Measurements from ENCODE around the gene FHIT.

FHIT gene

GRCh38 chr3:60386306-60386705 is 864.9 kb downstream of the FHIT start:
- no peak for DNase-seq

DNA sequence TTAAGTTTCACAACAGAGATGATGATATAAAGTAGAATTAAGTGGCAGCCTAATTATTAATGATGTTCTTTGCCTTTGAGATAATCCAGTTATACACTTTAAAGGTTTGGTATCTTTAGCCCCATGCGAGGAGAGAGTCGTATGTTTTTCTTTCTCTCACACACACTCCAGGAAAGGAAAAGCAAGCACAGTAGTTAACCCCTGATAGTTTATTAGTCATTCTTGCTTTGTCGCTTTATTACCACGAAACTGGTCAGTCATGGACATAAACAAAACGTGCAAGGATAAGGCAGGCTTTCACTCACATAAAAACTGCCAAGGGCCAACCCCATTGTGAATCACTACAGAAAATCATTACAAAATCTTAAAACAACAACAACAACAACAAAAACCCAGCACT is 866.9 kb downstream of the FHIT start:
- DNase-seq, result no peak

DNA sequence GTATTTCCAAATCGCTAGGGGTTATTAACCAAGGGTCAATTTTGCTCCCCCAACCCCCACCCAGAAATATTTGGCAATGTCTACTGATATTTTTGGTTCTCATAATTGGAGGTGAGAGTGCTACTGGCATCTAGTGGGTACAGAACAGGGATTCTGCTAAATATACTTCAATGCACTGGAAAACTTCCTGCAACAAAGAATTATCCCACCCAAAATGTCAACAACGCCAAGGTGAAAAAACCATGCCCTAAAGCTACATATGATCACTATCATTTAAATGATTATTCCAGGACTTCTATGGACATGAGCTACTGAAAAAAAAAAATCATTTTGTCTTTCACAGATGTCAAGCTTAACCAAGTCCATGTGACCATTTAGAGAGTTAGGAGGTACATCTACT is 867.9 kb downstream of the FHIT start:
- DNase-seq, result no peak

DNA sequence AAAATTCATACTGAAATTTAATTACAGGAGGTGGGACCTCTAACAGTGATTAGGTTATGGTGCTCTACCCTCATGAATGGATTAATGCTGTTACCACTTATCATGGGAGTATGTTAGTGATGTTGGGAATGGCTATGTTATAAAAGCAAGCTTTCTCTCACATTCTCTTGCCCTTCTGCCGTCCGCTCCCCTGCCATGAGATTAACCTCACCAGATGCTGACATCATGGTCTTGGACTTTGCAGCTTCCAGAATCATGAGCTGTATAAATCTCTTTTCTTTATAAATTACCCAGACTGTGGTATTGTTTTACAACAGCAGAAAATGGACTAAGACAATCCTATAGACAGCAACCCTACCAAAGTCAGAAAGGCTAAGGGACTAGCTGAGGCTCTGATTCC is 884.8 kb downstream of the FHIT start:
- no peak for DNase-seq

- DNase-seq, result no peak
Measured at GRCh38 chr3:60365360-60365759, 885.9 kb downstream of the FHIT start.

DNA sequence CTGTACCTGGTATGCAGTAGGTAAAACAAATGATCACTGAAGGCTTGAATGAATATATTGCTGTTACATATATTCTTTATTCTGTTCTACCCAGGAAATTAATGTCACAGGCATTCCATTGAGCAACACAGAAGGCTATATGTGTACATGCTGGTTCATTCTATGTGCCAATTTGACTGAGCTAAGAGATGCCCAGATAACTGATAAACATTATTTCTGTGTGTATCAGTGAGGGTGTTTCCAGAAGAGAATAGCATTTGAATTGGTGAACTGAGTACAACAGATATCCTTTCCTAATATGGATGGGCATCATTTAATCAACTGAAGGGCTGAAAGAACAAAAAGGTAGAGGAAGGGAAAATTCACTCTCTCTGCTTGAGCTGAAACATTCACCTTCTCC is 886.8 kb downstream of the FHIT start:
- no peak for DNase-seq

DNA sequence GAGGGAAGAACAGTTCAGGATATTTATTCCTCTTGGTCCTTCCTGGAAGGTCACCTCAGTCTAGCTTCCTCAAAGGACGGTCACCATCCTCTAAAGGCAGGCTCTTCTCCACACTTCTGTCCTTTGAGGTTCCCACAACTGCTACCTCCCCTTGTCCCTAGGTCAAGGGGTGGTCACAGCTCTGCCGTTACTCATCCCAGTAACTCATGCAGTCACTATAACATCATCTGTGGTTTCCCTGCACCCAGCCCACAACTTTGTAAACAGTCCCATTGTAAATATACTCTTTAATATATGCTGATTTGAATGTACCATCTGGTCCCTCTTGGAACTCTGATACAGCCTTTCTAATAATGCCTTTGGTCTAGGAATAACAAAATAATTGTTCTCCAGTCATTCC is 887.4 kb downstream of the FHIT start:
- no peak for DNase-seq

DNA sequence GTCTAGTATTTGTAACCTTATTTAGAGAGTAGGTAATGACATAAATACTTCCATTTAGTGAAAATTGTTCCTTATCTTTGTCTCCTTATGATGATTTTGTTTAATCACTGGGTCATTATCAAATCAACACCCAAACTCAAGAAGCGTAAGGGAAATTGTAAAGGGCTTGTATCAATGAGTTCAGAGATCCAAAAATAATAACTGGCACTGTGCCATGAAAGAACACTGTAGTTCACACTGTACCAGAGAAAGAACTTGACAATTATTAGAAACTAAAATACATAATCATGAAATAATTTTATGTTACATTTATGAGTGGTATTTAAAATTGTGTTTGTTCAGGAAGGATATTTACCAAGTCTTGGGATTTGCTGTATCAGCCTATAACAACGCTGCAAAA is 895.4 kb downstream of the FHIT start:
- DNase-seq, result no peak

- DNase-seq, result no peak
Measured at GRCh38 chr3:60351481-60351880, 899.8 kb downstream of the FHIT start.

GRCh38 chr3:60344340-60344739 is 906.9 kb downstream of the FHIT start:
- DNase-seq, result no peak

GRCh38 chr3:60343831-60344230 is 907.4 kb downstream of the FHIT start:
- DNase-seq, result no peak

GRCh38 chr3:60339304-60339703 is 911.9 kb downstream of the FHIT start:
- DNase-seq, result no peak

GRCh38 chr3:60337421-60337820 is 913.8 kb downstream of the FHIT start:
- DNase-seq, result no peak

GRCh38 chr3:60336061-60336460 is 915.2 kb downstream of the FHIT start:
- no peak for DNase-seq

- no peak for DNase-seq
Measured at GRCh38 chr3:60333710-60334109, 917.5 kb downstream of the FHIT start.

DNA sequence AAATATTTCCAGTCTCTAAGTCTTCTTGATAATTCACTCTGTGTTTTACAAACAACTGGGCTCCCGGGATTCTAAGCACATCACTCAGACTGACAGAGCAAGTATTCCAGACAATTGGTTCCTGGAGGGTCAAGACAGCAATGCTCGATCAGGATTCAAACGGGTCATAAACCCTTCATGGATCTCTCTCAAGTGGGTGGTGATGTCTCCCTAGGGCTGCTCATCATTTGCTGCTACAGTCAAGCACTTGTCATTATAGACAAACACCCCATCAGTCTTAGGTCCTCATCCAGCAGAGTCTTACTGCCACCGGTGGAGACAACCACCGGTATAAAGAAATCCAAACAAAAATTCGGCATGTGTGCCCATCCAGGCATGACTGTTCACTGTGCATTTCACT is 921.1 kb downstream of the FHIT start:
- no peak for DNase-seq

- DNase-seq, result no peak
Measured at GRCh38 chr3:60325610-60326170, 925.6 kb downstream of the FHIT start.

GRCh38 chr3:60323651-60324050 is 927.6 kb downstream of the FHIT start:
- no peak for DNase-seq

DNA sequence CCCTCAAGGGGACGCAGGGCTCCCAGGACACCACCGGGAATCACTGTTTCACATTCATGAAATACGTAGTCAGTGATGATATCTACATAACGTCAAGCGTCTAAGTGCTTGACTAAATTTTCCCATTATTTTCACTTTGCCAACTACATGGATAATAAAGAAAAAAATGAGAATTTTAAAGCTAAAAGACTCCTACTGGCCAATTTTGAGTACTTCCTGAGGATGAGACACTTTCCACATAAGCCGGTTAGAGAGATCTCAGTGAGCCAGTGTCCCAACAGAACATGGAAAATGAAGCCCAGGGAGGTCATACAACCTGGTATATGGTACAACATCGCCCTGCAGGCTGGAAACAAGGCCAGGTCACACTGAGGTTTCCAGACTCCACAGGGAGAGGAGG is 928.1 kb downstream of the FHIT start:
- DNase-seq, result no peak

DNA sequence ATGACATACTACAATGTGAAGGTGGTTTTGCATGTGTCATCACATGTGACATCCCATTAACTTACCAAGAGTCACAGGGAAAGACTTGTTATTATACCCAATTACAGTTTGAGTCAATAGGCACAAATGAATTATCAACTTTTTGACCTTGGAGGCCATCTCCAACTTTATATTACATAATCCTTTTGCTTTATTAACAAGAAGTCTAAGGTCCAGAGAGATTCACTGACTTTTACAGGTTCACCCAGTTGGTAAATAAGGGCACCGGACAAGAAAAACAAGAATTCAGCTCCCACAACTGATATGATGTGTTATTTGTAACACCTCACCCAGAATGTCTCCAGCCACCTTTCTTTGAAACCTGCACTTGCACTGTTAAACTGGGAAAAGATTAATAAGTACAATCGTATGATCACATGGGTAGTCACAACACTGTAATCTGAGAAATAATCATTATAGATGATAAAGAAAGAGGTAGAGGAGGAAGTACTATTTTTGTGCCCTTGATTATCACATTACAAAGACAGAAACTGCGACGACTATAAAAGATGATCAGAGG is 928.9 kb downstream of the FHIT start:
- DNase-seq, result no peak

DNA sequence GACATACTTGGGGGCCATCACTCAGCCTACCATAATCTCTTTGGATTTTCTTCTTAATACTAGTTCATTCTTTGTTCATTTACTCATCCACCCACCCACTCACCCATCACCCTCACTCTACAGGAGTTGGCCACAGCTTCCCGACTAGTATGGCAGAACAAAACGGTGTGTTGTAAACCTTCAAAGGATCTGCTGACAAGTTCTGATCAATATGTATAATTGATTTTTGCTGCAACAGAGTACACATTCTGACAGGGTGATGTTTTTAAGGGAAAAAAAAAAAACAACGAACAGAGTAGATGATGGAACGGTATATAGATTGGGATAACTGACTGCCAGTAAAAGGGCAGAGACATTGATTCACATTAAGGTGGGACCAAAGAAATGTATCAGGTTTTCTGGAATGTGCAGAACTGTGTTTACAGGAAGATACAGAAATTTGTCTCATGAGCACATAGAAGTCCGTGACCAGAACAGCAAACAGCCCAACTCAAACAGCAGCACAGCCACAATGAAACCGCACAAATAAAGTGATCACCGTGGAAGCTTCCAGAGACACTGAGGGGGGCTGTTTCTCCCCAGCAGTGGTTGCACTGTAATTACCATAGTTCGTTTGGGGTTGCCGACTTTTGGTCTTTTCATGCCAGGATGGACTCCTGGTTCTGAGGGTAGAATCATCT is 931.9 kb downstream of the FHIT start:
- no peak for DNase-seq

DNA sequence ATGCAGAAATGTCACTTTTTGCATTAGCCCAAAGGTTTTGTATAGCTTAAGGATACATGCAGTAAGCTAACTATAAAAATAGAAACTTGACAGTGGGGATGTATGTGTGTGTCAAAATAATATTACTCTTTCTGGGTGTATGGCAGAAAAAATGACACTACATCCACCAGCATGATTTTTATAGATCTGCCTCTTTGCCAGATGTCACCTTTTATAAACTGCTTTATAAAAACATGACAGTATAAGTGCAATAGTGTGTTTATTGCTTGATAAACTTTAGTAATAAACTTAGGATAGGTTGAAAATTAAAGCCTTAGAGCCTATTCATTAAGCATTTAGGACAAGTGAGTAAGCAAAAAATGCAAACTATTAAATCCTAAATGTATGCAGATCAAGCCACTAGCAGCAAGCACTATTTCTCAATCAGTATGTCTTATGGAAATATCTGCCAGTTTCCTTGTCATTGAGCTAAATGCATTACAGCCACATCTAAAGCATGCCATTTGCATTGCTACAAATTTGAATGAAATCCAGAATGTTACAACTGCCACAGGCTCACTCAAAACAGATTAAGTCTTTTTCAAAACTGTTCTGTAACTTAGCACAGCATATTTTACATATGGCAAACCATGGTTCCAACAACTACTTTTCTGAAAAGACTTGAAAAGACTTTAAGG is 935.0 kb downstream of the FHIT start:
- no peak for DNase-seq

DNA sequence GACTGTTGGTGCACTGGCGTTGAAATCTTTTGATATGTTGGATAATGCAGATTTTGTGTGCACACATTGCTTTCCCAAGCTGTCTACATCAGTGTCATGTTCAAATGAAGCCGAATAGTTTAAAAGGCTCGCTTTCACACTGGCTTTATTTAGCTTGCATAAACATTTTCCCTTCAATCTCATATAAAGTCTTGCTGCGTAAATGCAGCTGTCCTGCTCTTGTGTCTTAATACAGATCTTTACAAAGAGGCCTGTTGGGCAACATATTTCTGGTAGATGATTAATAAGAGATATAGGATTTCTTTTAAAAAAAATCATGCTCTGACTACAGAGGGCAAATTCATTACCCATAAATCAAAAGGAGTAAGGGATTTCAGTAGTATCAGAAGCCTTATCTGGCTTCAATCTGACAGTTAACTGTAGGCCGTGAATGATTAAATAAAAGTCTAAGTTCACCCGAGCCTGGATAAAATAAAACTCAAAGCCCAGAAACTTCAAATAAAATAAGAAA is 937.2 kb downstream of the FHIT start:
- no peak for DNase-seq

DNA sequence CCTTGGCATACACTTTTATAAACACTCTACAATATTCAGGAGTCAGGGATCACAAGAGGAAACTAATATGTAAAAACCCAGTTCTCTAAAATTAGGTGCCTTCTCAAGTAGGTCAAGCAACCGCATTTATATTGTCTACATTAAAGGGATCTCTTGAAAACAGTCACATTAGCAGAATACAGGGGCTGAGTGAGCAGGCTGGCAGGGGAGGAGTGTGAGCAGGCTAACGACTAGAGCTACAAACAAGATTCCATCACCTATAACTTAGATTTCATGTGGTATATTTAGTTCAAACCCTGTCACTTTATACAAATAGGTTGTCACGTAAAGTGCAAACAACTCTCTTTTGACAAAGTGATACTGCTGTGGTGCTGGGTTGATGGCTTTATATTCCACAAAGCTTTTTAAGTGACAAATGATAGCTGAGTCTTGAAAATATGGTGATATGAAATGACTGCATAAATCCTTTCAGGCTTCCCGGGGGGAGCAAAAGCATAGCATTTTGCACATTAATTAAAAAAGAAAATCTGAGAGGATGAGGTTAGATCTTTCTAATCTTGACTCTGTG is 937.9 kb downstream of the FHIT start:
- no peak for DNase-seq
